ENCODE results near the gene LSAMP. TPM values are rescaled to one million over a fixed set of nuclear protein-coding genes. Genes with fewer than 3 reads are reported as not detected.

LSAMP gene
- total RNA-seq, 6 experiments from 2014 or later = under 0.01 to 0.22 (median 0.12) TPM; not detected in 1

- intact Hi-C loops (cut with DNase I) = no loop called here
- TF ChIP-seq POLR2A (IDR thresholded peaks at IDR 0.05) (no peak), CTCF (IDR thresholded peaks at IDR 0.05) (no peak)
- no peaks in the 10 kb centered on the region for H3K4me1 ChIP-seq
- no peaks in the 10 kb centered on the region for H3K9me3 ChIP-seq
- DNase-seq = no peak
- H3K27me3 ChIP-seq = no peaks in the 10 kb centered on the region
- no peak for ATAC-seq
- WGBS (ENCODE audit: insufficient coverage, low coverage, low lambda C conversion rate, missing lambda C conversion rate) = 32% methylated on average over 5 of the region's 5 CpGs
- no peak overlapping the region for H3K27ac ChIP-seq
- no peak overlapping the region for H3K4me3 ChIP-seq
- no peaks in the 10 kb centered on the region for H3K36me3 ChIP-seq
These were observed 446.2 kb downstream of the LSAMP start for GRCh38 chr3:115999001-115999585.

- Histone ChIP-seq H3K4me1 (no peaks in the 10 kb centered on the region), H3K4me3 (no peak overlapping the region), H3K9me3 (no peaks in the 10 kb centered on the region), H3K27ac (no peak overlapping the region), H3K27me3 (no peaks in the 10 kb centered on the region), H3K36me3 (no peaks in the 10 kb centered on the region)
- DNase-seq (no peak), ATAC-seq (no peak)
- TF ChIP-seq CTCF (IDR thresholded peaks at IDR 0.05) = no peak
- TF ChIP-seq POLR2A (IDR thresholded peaks at IDR 0.05) = no peak
- intact Hi-C loops (cut with DNase I) = no loop called here
- 38% methylated on average over 3 of the region's 3 CpGs for WGBS (ENCODE audit: insufficient coverage, low coverage, low lambda C conversion rate, missing lambda C conversion rate)
These were observed 448.7 kb downstream of the LSAMP start for GRCh38 chr3:115996420-115997108.

- Histone ChIP-seq H3K4me1 (no peaks in the 10 kb centered on the region), H3K36me3 (no peaks in the 10 kb centered on the region), H3K27me3 (no peaks in the 10 kb centered on the region), H3K4me3 (no peak overlapping the region), H3K27ac (no peak overlapping the region), H3K9me3 (no peaks in the 10 kb centered on the region)
- ATAC-seq (no peak), DNase-seq (no peak)
- no peak for TF ChIP-seq POLR2A (IDR thresholded peaks at IDR 0.05)
- TF ChIP-seq CTCF (IDR thresholded peaks at IDR 0.05) = no peak
- 35% methylated on average over 4 of the region's 4 CpGs for WGBS (ENCODE audit: insufficient coverage, low coverage, low lambda C conversion rate, missing lambda C conversion rate)
- intact Hi-C loops (cut with DNase I) = no loop called here
These were observed 454.6 kb downstream of the LSAMP start for GRCh38 chr3:115990669-115991068.

GRCh38 chr3:115989684-115990421, 455.4 kb downstream of the LSAMP start:
- no peak for DNase-seq
- Histone ChIP-seq H3K36me3 (no peaks in the 10 kb centered on the region), H3K9me3 (no peaks in the 10 kb centered on the region), H3K27ac (no peak overlapping the region), H3K27me3 (no peaks in the 10 kb centered on the region), H3K4me3 (no peak overlapping the region), H3K4me1 (no peaks in the 10 kb centered on the region)
- no peak for ATAC-seq
- intact Hi-C loops (cut with DNase I) = no loop called here
- no peak for TF ChIP-seq POLR2A (IDR thresholded peaks at IDR 0.05)
- no peak for TF ChIP-seq CTCF (IDR thresholded peaks at IDR 0.05)
- 34% methylated on average over 5 of the region's 5 CpGs for WGBS (ENCODE audit: insufficient coverage, low coverage, low lambda C conversion rate, missing lambda C conversion rate)
